Measurements from ENCODE around the gene THNSL1.
A peak's percentile ranks its signal among the peaks of the same experiment; 100 is the strongest.
"Not testable (repeated sequence)": the region's sequence is repeated elsewhere in the genome, so short reads cannot be mapped to it uniquely, and the experiment has no call there.

The THNSL1 gene

DNA sequence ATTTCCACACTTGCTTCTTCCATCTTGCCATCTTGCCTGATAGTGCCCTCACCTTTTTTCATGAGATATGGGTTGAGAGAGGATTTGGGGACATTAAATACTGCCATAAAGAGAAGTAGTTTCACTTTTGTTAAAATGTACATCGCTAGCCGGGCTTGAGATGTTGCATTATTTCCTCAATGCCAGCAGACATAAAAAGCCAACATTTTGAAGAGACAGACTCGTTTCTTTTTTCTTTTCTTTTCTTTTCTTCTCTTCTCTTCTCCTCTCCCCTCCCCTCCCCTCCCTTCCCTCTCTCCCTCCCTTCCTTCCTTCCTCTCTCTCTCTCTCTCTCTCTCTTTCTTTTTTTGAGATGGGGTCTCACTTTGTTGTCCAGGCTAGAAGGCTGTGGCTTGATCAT is 18.4 kb upstream of the THNSL1 start:
- no peak for DNase-seq

DNA sequence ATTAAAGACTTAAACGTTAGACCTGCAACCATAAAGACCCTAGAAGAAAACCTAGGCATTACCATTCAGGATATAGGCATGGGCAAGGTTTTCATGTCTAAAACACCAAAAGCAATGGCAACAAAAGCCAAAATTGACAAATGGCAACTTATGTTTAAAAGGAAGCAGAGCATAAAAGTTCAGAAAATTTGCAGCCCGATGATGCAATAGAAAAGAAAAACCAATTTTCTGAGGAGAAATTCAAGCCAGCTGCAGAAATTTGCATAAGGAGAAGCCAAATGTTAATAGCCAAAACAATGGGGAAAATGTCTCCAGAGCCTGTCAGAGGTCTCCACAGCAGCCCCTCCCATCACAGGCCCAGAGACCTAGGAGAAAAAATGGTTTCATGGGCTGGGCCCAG is 4.8 kb upstream of the THNSL1 start:
- DNase-seq: not testable (repeated sequence)

DNA sequence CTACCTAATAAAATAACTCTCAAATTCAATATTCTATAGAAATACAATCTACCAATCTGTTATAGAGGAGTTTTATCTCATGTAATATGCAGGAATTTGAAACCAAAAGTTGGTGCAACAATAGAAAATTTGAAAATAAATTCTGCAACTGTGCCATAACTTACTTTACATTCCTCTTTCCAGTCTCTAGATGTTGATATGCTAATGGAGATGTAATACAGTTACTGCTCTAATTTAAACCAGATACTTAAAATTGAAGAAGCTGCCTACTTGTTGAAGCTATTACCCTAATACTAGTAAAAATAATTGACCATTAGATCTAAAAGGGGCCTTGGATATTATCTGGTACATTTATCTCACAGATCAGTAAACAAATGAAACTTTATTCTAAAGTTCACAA is 1.8 kb upstream of the THNSL1 start:
- no peak for DNase-seq

DNA sequence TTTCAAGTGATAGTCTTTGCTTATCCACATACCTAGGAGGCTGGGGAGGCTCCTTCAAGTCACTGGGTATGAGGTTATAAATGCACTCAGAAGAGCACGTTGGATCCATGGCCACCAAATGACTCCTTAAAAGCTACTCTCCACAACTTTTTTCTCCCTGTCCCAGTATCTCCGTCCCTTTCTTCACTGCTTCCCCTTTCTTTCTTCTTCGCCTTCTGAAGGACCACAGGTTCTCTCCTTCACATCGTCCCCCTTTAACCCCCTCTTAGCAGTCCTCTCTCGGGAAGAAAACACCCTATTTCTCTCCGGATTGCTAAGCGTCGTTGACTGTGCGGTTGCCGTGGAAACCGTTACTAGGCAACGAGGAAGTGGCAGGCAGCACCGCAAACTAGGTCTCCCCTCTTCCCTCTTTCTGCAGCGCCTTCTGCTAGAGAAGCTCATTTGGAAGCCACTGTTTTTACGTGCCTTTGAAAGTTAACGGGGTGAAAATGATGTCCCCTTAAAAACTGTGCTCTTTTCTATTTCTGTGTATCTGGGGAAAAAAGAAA is 510 bp upstream of the THNSL1 start, which contains the start of gene ENKUR:
TSS of gene ENKUR (minus strand) at position 331 of the 548 bp plus-strand sequence. CDS start at position 109, 222 bp downstream.
- peak; percentile 59 for DNase-seq

DNA sequence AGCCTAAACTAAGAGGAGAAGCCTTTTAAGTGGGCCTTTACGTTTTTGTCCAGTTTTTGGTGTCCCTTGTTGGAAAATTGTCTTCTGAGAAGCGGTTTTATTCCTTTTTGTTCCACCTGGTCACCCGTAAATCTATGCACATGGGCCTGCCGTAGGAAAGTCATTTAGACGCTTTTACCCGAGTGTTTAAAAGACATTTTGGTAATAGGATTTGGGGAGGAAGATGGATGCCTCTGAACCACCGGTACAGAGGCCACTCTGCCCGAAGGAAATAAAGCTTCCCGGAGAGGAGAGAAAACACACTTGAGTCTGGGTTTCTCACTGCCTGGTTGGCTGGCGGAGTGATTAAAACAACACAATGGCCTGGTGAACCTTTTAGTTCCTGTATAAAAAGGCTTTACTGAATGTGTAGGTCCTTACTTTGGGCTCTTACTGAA is 760 bp downstream of the THNSL1 start:
- no peak for DNase-seq

DNA sequence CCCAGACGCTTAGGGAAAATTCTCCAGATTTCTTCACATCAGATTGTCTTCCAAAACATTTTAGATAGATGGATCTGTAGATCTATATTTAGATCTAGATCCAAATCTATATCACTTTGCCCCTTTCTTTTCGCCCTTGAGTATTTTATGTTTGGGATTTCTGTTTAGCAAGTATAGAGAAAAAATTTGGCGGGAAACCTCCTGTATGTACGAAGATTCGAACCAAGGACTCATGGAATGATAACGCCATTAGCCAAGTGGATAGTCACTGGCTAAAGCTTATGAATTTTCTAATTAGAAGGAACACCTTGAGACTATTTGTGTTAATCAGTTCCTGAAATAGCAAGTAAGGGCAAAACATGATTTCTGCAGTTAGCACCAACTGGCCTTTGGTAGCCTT is 1.2 kb downstream of the THNSL1 start:
- DNase-seq: no peak

DNA sequence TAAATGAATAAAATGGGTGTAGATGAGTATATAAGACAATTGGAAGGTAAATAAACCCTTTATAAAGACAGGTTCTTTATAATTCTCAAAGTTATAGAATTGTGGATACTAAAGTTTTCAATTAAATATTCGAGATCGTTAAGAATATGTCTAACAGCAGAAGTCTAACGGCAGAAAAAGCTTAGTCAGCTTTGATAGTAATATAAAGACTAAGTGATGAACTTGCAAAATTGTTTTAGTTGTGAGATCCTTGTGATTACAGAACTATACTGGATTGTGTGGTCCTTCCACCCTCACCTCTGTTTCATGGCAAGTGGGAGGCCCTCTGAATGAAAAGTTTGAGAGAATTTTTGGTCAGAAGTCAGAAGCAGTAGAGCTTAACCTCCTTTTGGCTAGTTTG is 2.3 kb downstream of the THNSL1 start:
- DNase-seq: no peak

DNA sequence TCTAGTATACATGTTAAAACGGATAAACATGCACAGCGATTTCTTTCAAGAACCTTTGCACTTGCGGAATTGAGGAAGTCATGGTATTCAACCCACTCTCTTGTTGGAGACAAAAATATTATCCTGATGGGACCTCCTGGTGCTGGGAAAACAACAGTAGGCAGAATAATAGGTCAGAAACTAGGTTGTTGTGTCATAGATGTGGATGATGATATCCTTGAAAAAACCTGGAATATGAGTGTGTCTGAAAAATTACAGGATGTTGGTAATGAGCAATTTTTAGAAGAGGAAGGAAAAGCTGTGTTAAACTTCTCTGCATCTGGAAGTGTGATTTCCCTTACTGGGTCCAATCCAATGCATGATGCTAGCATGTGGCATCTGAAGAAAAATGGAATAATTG is 6.9 kb downstream of the THNSL1 start:
- DNase-seq: no peak

DNA sequence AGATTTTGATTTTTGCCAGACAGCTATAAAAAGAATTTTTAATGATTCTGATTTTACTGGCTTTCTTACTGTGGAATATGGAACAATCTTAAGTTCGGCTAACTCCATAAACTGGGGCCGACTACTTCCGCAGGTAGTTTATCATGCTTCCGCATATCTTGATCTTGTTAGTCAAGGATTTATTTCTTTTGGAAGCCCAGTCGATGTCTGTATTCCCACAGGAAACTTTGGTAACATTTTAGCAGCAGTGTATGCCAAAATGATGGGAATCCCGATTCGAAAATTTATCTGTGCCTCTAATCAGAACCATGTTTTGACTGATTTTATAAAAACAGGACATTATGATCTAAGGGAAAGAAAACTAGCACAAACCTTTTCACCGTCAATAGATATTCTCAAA is 8.1 kb downstream of the THNSL1 start:
- DNase-seq: no peak

DNA sequence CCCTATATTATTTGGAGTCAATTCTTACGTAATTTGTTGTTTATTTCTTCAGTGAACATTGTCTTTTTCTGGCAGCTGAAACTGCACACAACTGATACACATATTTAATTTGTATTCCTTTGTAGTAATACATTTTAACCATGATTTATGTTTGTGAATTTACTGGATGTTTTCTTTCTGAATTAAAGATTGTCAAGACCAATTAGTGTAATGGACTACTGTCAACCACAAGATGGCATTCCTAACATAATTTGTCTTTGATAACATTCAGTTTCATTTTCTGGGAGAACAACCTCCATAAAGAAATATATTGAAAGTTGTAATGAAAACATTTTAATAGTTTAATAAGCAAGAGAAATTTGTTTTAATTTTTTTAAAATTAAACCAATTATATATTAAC is 10.1 kb downstream of the THNSL1 start:
- no peak for DNase-seq

DNA sequence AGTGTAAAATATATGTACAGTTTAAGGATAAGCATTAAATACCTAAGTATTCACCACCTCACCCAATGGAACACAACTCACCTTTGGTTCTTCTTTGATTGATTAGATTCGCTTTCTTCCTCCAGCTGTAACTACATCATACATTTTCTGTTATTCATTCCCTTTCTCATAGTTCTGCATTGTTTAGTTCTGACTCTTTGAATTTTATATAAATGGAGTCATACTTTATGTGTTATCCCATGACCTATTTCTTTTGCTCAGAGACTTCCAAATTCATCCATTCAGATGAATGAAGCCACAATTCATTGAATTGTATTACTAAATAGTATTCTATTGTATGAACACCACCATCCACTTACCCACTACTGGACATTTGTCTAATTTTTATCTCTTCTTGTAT is 12.3 kb downstream of the THNSL1 start:
- no peak for DNase-seq

DNA sequence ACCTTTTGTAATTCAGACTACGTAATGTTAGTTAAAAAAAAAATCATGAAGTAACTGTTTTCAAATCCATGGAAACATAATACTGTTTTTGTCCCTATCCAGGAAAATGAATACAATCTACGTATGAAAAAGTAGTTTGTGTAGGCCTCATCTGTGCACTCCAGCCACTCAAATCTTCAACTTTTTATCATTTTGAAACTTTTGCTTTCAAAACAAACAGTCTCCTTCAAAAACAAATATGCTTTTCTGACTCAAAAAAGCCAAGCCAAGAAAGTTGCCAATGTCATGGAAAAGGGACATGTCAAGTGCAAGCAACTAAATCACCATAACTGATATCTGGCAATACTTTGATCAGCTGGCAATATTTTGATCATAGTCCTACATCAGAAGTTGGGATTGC is 13.1 kb downstream of the THNSL1 start:
- DNase-seq: no peak

DNA sequence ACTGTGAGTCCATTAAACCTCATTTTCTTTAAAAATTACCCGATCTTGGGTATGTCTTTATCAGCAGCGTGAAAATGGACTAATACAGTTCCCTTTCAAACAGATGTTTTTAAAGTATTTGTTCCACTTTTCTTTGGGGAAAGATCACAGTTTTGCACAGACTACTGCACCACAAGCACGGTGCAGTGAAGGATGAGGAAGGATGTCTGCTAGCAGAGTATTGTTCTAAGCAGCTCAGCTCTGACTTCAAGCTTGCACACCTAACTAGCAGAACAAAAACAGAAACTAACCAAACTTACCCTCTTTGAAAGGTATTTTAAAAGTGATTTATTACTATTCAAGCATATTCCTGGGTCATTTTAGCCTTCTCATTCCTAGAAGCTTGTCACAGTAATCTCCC is 20.0 kb downstream of the THNSL1 start:
- DNase-seq: no peak

DNA sequence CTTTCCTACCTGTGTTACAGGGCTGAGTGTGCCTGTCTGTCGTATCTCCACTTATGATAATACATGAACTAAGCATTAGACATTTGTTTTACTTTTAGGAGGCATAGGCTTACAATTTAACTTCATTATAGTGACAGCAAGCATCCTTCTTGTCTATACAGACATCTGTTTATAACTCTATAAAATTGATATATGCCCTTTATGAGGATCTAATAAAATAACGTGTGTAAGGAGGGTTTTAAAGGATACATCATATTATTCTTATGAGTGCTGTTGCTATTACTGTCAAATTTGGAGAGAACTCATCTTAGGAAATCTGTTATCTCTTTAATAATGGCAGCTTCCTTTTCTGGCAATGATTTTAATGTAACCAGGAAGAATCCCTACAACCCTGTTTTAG is 21.9 kb downstream of the THNSL1 start:
- DNase-seq: no peak

DNA sequence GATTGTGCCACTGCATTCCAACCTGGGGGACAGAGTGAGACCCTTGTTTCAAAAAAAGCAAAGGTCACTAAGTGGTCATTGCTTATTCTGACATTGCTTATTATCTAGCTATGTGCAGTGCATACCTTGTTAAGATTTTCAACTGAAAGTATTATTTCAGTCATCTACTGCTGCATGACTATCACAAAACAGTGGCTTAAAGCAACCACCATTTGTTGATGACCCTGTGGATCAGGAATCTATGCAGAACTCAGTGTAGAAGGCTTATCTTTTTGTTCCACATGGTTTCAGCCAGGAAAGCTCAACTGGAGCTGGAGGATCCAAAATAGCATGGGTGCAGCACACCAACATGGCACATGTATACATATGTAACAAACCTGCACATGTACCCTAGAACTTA is 23.1 kb downstream of the THNSL1 start:
- DNase-seq: no peak

DNA sequence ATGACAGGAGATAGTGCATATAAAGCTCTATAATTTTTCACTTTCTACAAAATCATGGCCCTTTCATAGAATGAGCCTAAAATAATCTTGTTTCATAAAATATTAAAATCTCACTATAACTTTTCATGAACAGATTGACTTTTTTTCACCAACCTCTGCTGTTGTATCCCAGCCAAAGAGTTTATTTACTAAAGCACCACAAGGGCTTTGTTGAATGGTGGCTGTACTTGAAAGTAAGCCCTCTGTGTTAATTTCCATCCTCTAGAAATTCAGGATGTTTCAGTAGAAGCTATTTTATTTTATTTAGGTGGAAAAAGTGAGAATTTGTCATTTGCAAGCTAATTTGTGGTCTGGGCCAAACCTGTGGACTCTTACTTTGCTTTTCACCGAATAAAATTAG is 30.2 kb downstream of the THNSL1 start:
- no peak for DNase-seq

DNA sequence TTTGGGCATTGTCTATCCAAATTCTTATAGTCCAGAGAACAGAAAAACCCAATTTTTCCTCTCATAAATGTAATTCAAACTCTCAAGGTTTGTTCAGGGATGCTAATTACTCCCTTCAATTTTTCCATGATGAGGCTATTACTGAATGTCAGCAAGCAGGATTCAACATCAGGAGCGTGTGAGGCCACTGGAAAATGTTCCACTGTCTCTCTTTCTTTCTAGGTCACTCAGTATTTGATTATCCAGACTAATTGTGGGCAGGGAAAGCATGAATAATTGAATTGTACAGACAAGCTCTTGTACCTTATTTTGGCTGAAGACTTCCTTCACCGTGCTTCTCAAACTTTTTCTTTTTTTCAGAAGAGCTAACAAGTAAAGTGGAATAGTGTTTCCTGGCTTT is 30.7 kb downstream of the THNSL1 start:
- no peak for DNase-seq

DNA sequence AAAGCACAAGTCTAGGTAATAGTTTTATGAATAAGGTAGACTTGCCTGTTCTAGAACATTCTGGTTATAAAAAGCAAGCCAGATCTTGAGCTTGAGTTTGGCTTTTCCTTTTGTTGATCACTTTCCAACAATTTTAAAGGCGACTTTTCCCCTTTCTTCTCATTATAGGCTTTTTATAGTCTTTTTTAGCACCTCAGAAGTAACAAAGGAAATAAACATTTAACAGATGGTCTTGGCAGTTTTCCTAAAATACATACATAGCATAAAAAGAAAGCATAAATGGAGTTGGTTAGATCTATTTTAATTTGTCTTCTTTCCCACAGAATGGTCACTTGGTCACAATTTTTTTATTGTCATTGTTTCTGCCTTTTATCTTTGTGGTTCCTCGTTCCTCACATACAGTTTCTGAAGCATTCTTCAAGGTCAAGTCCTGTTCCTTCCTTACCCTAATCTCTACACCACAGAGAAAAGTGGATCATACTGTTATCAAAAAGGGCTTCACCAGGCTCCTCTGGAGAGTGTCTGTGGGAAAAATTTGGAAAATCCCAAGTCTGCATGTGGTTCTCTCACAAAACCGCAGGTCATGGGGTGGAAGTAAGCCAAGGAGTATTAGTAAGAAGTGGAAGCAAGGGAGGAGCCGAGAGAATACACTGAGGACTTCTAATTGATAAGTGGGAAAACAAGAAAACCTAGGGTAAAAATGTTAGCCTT is 31.3 kb downstream of the THNSL1 start:
- DNase-seq: no peak

DNA sequence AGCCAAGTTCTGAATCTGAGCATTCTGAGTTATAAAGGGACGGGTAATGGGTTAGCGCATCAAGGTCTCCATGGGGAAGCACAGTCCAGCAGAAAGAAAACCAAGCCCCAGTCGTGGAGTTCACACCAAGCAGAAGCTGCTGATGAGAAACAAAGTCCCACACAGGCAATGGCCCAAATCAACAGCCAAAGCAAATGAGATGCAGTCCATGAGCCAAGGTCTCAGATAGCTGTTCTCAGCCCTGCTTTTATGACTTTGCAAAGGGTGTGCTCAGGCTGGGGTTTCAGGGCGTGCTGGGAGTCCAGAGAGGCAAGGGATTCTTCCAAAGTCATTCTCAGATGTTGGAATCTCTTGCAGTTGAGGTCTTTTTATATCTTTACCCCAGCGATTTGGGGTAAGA is 32.0 kb downstream of the THNSL1 start:
- no peak for DNase-seq

DNA sequence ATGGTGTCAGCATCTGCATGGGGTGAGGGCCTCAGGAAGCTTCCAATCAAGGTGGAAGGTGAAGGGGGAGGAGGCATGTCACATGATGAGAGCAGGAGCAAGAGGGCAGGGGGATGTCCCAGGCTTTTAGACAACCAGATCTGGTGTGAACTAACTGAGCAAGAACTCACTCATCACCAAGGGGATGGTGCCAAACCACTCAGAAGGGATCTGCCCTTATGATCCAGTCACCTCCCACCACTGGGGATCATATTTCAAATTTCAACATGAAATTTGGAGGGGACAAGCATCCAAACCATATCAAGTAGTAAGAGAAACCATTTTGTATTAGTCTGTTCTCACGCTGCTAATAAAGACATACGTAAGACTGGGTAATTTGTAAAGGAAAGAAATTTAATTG is 33.6 kb downstream of the THNSL1 start:
- DNase-seq: no peak

DNA sequence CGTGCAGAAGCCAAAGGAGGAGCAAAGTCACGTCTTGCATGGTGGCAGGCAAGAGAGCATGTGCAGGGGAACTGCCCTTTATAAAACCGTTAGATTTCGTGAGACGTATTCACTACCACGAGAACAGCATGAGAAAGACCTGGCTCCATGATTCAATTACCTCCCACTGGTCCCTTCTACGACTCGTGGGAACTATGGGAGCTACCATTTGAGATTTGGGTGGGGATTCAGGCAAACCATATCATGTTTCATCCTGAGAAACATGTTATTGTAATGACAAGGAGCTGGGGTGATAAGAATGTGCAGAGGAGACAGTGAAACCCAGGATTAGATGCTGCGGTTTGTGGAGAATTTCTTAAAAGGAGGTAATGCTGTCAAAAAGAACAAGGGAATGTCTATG is 34.0 kb downstream of the THNSL1 start:
- no peak for DNase-seq

DNA sequence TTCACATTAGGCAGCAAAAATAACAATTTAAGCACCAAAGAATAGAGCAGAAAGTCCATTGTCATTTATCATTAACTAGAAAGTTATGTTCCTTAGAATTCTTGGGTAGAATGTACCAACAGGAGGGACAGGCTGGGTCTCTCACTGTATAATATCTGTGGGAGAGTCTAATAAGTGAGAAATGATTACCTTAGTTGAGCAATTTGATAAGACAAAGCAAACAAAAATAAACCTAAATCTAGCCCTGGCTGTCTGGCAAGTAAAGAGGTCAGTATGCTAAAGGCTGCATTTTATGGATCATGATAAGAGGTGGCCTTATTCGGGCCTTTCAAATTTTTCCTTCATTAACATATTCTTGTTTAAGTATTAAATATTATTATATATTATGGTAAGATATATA is 35.6 kb downstream of the THNSL1 start:
- DNase-seq: no peak

DNA sequence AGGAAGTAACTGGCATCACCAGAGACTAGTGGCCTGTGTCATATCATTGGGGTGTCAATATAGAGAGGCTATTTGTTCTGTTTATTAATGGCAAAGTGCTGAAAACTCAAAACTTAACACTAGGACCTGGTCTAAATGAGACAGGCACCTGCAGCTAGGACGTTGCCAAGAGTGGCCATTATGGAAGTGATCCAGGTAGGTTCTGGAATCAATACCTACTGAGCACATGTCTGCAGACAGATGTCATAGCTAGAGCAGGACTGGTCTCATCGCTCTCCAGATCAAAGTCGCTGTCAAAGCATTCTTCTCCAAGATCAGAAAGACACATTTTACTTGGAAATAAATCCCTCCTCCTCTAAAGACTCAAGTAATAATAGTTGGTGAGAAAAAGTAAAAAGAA is 40.3 kb downstream of the THNSL1 start:
- no peak for DNase-seq

DNA sequence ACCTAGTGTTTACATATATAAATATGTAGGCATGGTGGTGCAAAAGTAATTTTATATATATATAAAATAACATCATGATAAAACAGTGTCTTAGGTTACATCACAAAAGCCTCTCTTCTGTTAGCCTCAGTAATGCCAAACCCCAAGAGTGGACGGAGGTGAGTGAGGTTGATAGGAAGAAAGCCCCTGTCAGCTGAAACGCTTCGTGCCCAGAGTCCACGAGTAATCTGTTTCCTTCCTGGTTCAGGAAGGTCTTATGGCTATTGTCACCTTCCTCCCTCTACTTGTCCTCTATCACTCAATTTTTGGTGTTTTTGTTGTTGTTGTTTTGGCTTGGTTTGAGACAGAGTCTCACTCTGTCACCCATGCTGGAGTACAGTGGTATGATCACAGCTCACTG is 41.5 kb downstream of the THNSL1 start:
- no peak for DNase-seq

DNA sequence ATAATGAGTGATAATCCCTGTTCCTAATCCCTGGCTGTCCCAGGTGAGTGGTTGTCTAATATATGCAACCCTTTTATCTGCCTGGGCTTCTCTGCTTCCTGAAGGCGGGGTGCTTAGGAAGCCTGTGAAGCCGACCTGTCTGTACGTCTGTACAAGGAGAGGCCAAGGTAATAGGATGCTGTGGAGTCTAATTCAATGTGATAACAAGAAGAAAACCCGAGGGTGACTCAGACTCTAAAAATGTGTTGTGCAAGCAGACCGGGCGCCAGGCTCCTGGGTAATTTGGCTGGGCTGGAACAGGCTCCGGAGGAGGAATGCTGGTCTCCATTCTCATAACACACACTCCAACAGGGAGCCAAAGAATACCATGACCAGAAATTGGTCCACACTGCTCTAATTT is 43.6 kb downstream of the THNSL1 start:
- no peak for DNase-seq
